Neutrophil (primary cell): ENCODE measurements around the gene BICRAL.
"Not testable (repeated sequence)": the region's sequence is repeated elsewhere in the genome, so short reads cannot be mapped to it uniquely, and the experiment has no call there.

Source experiments
- H3K27ac ChIP-seq: fragments of 200-600 bp; sonication (generic); 2 replicates; pipeline ENCODE4 v1.5.1; 2016; ENCODE audit warnings: mild to moderate bottlenecking, moderate library complexity
- H3K27me3 ChIP-seq: fragments of 200-600 bp; sonication (generic); 2 replicates; pipeline ENCODE4 v1.6.0; 2016; ENCODE audit warnings: mild to moderate bottlenecking
- H3K36me3 ChIP-seq: fragments of 200-600 bp; sonication (generic); 2 replicates; pipeline ENCODE4 v1.5.1; 2017
- H3K4me1 ChIP-seq, 2 experiments: fragments of 200-600 bp in 1 of 2; sonication (generic) in 1 of 2; 1 replicate in 1 of 2; 2 replicates in 1 of 2; pipeline versions ENCODE4 v1.5.1 to v1.6.1; 2013 to 2016; ENCODE audit warnings: low read depth in 1 of 2, low read length in 1 of 2, mild to moderate bottlenecking in 1 of 2, moderate library complexity in 1 of 2; ENCODE audit not compliant: control insufficient read depth in 1 of 2, insufficient read depth in 1 of 2
- H3K4me3 ChIP-seq, 2 experiments: fragments of 200-600 bp in 1 of 2; sonication (generic) in 1 of 2; 1 replicate in 1 of 2; 2 replicates in 1 of 2; pipeline ENCODE4 v1.5.1; 2013 to 2016; ENCODE audit warnings: low read depth in 1 of 2, low read length in 1 of 2, mild to moderate bottlenecking in 1 of 2, moderate library complexity in 1 of 2
- H3K9me3 ChIP-seq: fragments of 200-600 bp; sonication (generic); 2 replicates; pipeline ENCODE4 v1.5.1; 2016
- CTCF ChIP-seq: fragments of 200-600 bp; sonication (generic); IDR thresholded peaks from 2 replicates; pipeline ENCODE4 v1.5.1; 2016; ENCODE audit warnings: antibody characterized with exemption

The BICRAL gene

GRCh38 chr6:42769051-42769450 lies 12.8 kb upstream of the BICRAL start:
- H3K9me3 ChIP-seq, result no peaks in the 10 kb centered on the region

DNA sequence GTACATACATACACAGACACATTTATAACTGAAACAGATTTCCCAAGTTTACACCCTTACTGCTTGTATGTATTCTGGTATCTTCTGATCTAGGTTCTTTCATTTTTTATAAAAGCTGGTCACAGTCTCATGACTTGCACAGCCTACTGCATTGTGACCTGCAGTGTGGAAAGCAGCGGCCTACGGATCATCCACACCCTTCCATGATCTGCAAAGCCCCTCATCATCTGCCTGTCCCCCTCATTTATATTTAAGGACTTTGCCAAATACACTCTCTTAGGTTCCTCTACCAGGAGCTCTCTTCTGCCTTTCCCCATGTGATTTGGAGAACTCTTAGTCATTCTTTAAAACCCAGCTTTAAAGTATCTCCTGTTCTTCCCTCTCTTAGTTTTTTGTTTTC lies 12.0 kb upstream of the BICRAL start:
- no peak for TF ChIP-seq CTCF
- Histone ChIP-seq H3K27me3 (no peaks in the 10 kb centered on the region), H3K9me3 (no peaks in the 10 kb centered on the region), H3K4me1 (peaks cover 25 to 26% of the 10 kb centered on the region in 2 experiments), H3K4me3 (no peak overlapping the region), H3K27ac (no peak overlapping the region), H3K36me3 (no peaks in the 10 kb centered on the region)

More at GRCh38 chr6:42769051-42769450, 12.8 kb upstream of the BICRAL start:
- Histone ChIP-seq H3K27me3 (no peaks in the 10 kb centered on the region), H3K27ac (no peak overlapping the region), H3K4me1 (peaks cover 18 to 19% of the 10 kb centered on the region in 2 experiments), H3K4me3 (no peak overlapping the region), H3K36me3 (no peaks in the 10 kb centered on the region)
- no peak for TF ChIP-seq CTCF

GRCh38 chr6:42771741-42772100 lies 10.1 kb upstream of the BICRAL start:
- H3K36me3 ChIP-seq, result no peaks in the 10 kb centered on the region
- no peaks in the 10 kb centered on the region for H3K27me3 ChIP-seq
- H3K27ac ChIP-seq, result peak overlapping the region; percentile 84
- H3K9me3 ChIP-seq, result no peaks in the 10 kb centered on the region
- H3K4me1 ChIP-seq, result peaks cover 38 to 44% of the 10 kb centered on the region in 2 experiments
- TF ChIP-seq CTCF, result no peak
- peak overlapping the region in 1 of 2 experiments; percentile 48 for H3K4me3 ChIP-seq

GRCh38 chr6:42774201-42774600 lies 7.7 kb upstream of the BICRAL start:
- Histone ChIP-seq H3K27ac (peak overlapping the region; percentile 96), H3K4me1 (peaks cover 45 to 53% of the 10 kb centered on the region in 2 experiments), H3K27me3 (no peaks in the 10 kb centered on the region), H3K36me3 (no peaks in the 10 kb centered on the region), H3K9me3 (no peaks in the 10 kb centered on the region), H3K4me3 (peak overlapping the region; percentile 56 to 57)
- no peak for TF ChIP-seq CTCF

- peak overlapping the region; percentile 56 to 57 for H3K4me3 ChIP-seq
- H3K4me1 ChIP-seq, result peaks cover 45 to 53% of the 10 kb centered on the region in 2 experiments
- H3K36me3 ChIP-seq, H3K27me3 ChIP-seq, H3K9me3 ChIP-seq: not testable (repeated sequence)
- peak overlapping the region; percentile 96 for H3K27ac ChIP-seq
Observed at GRCh38 chr6:42774821-42775487, 6.9 kb upstream of the BICRAL start.

DNA sequence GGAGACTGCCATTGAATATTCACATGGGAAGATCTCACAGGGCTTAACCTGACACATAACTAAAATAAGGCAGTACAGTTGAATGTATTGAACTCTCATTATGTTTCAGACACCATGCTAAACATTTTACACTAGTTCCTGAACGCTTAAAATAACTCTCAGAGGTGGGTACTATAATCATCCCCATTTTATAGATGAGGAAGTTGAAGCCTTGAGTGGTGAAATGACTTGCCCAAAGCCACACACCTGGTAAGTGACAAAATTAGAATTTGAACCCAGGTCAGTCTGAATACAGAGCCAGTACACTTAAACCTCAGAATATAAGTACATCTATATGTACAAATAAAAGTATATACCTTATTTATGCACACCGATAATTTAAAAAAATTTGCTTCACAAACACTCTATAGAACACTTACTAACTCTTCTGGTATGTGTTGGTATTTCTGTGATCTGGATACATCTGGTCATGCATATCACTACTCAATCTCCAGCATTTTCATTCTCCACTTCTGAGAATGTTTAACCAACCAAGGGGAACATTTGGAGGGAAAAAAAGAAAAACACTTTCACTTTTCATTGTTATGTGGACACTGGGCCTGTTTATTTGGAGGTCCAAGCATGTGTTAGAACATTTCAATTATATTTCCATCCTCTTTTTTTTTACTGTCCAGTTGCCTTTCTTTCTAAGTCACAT lies 4.6 kb upstream of the BICRAL start:
- no peaks in the 10 kb centered on the region for H3K9me3 ChIP-seq
- peaks cover 35 to 39% of the 10 kb centered on the region in 2 experiments for H3K4me1 ChIP-seq
- H3K27ac ChIP-seq, result peak overlapping the region; percentile 96
- no peaks in the 10 kb centered on the region for H3K36me3 ChIP-seq
- H3K27me3 ChIP-seq, result no peaks in the 10 kb centered on the region
- no peak for TF ChIP-seq CTCF
- no peak overlapping the region for H3K4me3 ChIP-seq
